Stimulated activated CD8-positive, alpha-beta memory T cell treated with anti-CD3 and anti-CD28 coated beads, Interleukin-7, amount 100 ng/mL, for 1 hour (primary cell): ENCODE measurements around the gene TMEM126A.
"Not testable (repeated sequence)": the region's sequence is repeated elsewhere in the genome, so short reads cannot be mapped to it uniquely, and the experiment has no call there.

Source experiments
- DNase-seq, 2 donors: peaks; one replicate each; pipeline ENCODE4 v3.0.0-alpha.2; 2020; ENCODE audit warnings: low read depth in 2 of 2

TMEM126A gene

GRCh38 chr11:85647604-85648299 lies at the start of gene TMEM126A:
Gene TMEM126A (plus strand): TSS chr11:85647967. CDS start chr11:85650256, 2,289 bp downstream.
- DNase-seq = peak; percentile 76 to 77

- no peak for DNase-seq
Observed at GRCh38 chr11:85599083-85599482, 48.7 kb upstream of the TMEM126A start.

GRCh38 chr11:85602526-85603213 lies 45.1 kb upstream of the TMEM126A start:
- DNase-seq = no peak

- DNase-seq = no peak
Observed at GRCh38 chr11:85603220-85603619, 44.5 kb upstream of the TMEM126A start.

- DNase-seq = not testable (repeated sequence)
Observed at GRCh38 chr11:85606237-85606636, 41.5 kb upstream of the TMEM126A start.

GRCh38 chr11:85608621-85609020 lies 39.1 kb upstream of the TMEM126A start:
- not testable (repeated sequence) for DNase-seq

GRCh38 chr11:85609286-85609685 lies 38.5 kb upstream of the TMEM126A start:
- DNase-seq = not testable (repeated sequence)

- not testable (repeated sequence) for DNase-seq
Observed at GRCh38 chr11:85611643-85612042, 36.1 kb upstream of the TMEM126A start.

- DNase-seq = no peak
Observed at GRCh38 chr11:85619499-85619898, 28.3 kb upstream of the TMEM126A start.

- DNase-seq = no peak
Observed at GRCh38 chr11:85620256-85620655, 27.5 kb upstream of the TMEM126A start.

- DNase-seq = no peak
Observed at GRCh38 chr11:85626496-85626895, 21.3 kb upstream of the TMEM126A start.

GRCh38 chr11:85627332-85627997 lies 20.3 kb upstream of the TMEM126A start, which contains the start of gene DLG2:
Gene DLG2 (minus strand): TSS chr11:85627344.
- DNase-seq = no peak

GRCh38 chr11:85627998-85628770 lies 19.6 kb upstream of the TMEM126A start, which contains the start of gene TMEM126B:
Gene TMEM126B (plus strand): TSS chr11:85628593. CDS start chr11:85628608, 15 bp downstream.
- DNase-seq = peak; percentile 89

- no peak for DNase-seq
Observed at GRCh38 chr11:85628771-85629341, 18.9 kb upstream of the TMEM126A start.

GRCh38 chr11:85634747-85635146 lies 13.0 kb upstream of the TMEM126A start:
- DNase-seq = no peak

GRCh38 chr11:85643191-85643614 lies 4.6 kb upstream of the TMEM126A start:
- no peak for DNase-seq

- no peak for DNase-seq
Observed at GRCh38 chr11:85647078-85647477, 689 bp upstream of the TMEM126A start.

GRCh38 chr11:85651118-85651517 lies 3.4 kb downstream of the TMEM126A start:
- no peak for DNase-seq

GRCh38 chr11:85652786-85653447 lies 5.2 kb downstream of the TMEM126A start:
- no peak for DNase-seq

GRCh38 chr11:85654343-85654742 lies 6.6 kb downstream of the TMEM126A start:
- DNase-seq = not testable (repeated sequence)

GRCh38 chr11:85656777-85657176 lies 9.0 kb downstream of the TMEM126A start:
- DNase-seq = no peak
